ENCODE results near the gene CNDP1.
"Not testable (repeated sequence)": the region's sequence is repeated elsewhere in the genome, so short reads cannot be mapped to it uniquely, and the experiment has no call there.

The CNDP1 gene

GRCh38 chr18:74562775-74563174 lies 28.5 kb downstream of the CNDP1 start:
- no peak for DNase-seq
- Histone ChIP-seq H3K27me3 (no peaks in the 10 kb centered on the region), H3K36me3 (no peaks in the 10 kb centered on the region), H3K4me3 (no peak overlapping the region), H3K27ac (no peak overlapping the region), H3K9me3 (no peaks in the 10 kb centered on the region), H3K4me1 (no peaks in the 10 kb centered on the region)
- intact Hi-C loops (cut with DNase I; ENCODE audit: low total_unique reads) = no loop called here
- TF ChIP-seq, protein P1, sequence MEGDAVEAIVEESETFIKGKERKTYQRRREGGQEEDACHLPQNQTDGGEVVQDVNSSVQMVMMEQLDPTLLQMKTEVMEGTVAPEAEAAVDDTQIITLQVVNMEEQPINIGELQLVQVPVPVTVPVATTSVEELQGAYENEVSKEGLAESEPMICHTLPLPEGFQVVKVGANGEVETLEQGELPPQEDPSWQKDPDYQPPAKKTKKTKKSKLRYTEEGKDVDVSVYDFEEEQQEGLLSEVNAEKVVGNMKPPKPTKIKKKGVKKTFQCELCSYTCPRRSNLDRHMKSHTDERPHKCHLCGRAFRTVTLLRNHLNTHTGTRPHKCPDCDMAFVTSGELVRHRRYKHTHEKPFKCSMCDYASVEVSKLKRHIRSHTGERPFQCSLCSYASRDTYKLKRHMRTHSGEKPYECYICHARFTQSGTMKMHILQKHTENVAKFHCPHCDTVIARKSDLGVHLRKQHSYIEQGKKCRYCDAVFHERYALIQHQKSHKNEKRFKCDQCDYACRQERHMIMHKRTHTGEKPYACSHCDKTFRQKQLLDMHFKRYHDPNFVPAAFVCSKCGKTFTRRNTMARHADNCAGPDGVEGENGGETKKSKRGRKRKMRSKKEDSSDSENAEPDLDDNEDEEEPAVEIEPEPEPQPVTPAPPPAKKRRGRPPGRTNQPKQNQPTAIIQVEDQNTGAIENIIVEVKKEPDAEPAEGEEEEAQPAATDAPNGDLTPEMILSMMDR (IDR thresholded peaks at IDR 0.05) = no peak

DNA sequence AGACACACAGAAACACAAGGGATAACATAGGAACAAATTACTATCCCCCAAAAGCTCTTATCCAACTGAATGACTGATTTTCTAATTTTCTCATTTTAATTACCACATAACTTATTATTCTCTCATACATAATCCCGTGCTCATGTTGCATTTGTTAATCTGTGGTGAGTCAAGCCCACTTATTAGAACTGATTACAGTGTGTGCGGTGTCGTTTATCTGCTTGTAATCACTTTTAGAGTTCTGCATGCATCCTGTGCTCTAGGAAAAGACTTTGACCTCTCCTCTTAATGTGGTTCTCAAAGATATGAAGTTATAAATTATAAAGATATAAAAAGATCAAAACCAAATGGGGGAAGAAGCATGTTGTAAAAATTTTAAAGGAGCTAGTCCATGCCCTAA lies 29.7 kb downstream of the CNDP1 start:
- Histone ChIP-seq H3K27me3 (no peaks in the 10 kb centered on the region), H3K9me3 (no peaks in the 10 kb centered on the region), H3K4me3 (no peak overlapping the region), H3K27ac (no peak overlapping the region), H3K4me1 (no peaks in the 10 kb centered on the region), H3K36me3 (no peaks in the 10 kb centered on the region)
- intact Hi-C loops (cut with DNase I; ENCODE audit: low total_unique reads) = no loop called here
- TF ChIP-seq, protein P1 (IDR thresholded peaks at IDR 0.05) = no peak
- no peak for DNase-seq

DNA sequence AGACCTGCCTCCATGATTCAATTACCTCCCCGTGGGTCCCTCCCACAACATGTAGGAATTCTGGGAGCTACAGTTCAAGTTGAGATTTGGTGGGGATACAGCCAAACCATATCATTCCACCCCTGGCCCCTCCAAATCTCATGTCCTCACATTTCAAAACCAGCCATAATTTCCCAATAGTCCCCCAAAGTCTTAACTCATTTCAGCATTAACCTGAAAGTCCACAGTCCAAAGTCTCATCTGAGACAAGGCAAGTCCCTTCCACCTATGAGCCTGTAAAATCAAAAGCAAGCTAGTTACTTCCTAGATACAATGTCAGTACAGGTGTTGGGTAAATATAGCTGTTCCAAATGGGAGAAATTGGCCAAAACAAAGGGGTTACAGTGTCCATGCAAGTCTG lies 30.9 kb downstream of the CNDP1 start:
- DNase-seq; H3K27ac ChIP-seq; H3K27me3 ChIP-seq; H3K9me3 ChIP-seq; H3K36me3 ChIP-seq; intact Hi-C loops (cut with DNase I; ENCODE audit: low total_unique reads); H3K4me3 ChIP-seq; H3K4me1 ChIP-seq: not testable (repeated sequence)

GRCh38 chr18:74565993-74566392 lies 31.7 kb downstream of the CNDP1 start:
- H3K4me1 ChIP-seq; H3K27me3 ChIP-seq; H3K36me3 ChIP-seq; H3K9me3 ChIP-seq; H3K4me3 ChIP-seq; DNase-seq; H3K27ac ChIP-seq; intact Hi-C loops (cut with DNase I; ENCODE audit: low total_unique reads): not testable (repeated sequence)

DNA sequence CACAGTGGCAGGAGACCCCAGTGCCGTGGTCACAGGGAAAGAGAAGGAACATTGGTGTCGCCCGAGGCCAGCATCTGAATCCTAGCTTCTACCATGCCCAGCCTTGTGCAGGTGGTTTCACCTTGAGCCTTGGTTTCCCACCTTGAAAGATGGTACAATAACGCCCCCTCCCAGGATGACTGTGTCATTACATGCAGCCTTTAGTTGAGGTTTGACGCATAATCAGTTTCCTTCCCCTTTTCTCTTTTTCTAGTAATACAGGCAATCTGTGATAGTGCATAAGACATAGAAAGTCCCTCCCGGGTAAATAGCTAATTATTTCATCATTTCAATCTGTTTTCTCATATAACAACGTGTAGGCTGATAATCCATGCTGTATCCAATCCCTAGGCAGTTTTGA lies 33.5 kb downstream of the CNDP1 start:
- H3K36me3 ChIP-seq = no peaks in the 10 kb centered on the region
- intact Hi-C loops (cut with DNase I; ENCODE audit: low total_unique reads) = no loop called here
- no peaks in the 10 kb centered on the region for H3K9me3 ChIP-seq
- no peaks in the 10 kb centered on the region for H3K27me3 ChIP-seq
- TF ChIP-seq, protein P1 (IDR thresholded peaks at IDR 0.05) = no peak
- H3K4me1 ChIP-seq = no peaks in the 10 kb centered on the region
- H3K27ac ChIP-seq = no peak overlapping the region
- no peak for DNase-seq
- no peak overlapping the region for H3K4me3 ChIP-seq

DNA sequence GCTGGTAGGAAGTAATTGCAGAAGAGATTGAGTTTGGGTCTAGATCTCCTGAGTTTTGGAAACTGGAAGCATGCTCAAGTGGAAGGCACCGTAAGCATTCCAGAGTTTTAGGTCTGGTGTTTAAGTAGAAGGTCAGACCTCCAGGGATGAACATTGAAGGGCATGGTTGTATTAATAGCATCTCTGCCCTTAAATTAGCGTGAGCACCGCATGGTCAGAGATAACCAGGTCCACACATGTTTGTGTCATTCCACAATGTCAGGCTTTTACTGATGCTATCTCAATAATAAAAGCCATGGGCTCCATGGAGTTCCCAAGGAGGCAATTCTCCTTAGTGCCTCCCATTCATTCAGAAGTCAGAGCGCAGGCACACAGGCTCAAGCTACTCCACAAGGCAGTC lies 35.1 kb downstream of the CNDP1 start:
- H3K36me3 ChIP-seq = no peaks in the 10 kb centered on the region
- TF ChIP-seq, protein P1 (IDR thresholded peaks at IDR 0.05) = no peak
- no peaks in the 10 kb centered on the region for H3K9me3 ChIP-seq
- H3K27ac ChIP-seq = no peak overlapping the region
- DNase-seq = no peak
- H3K4me3 ChIP-seq = no peak overlapping the region
- intact Hi-C loops (cut with DNase I; ENCODE audit: low total_unique reads) = no loop called here
- H3K4me1 ChIP-seq = no peaks in the 10 kb centered on the region
- no peaks in the 10 kb centered on the region for H3K27me3 ChIP-seq

- TF ChIP-seq, protein P1 (IDR thresholded peaks at IDR 0.05) = no peak
- DNase-seq = no peak
- intact Hi-C loops (cut with DNase I; ENCODE audit: low total_unique reads) = no loop called here
- Histone ChIP-seq H3K27ac (no peak overlapping the region), H3K4me3 (no peak overlapping the region), H3K36me3 (no peaks in the 10 kb centered on the region), H3K9me3 (no peaks in the 10 kb centered on the region), H3K27me3 (no peaks in the 10 kb centered on the region), H3K4me1 (no peaks in the 10 kb centered on the region)
These were observed 36.0 kb downstream of the CNDP1 start for GRCh38 chr18:74570266-74570665.

Data from tibial artery (tissue), 4 donors.